KOPT-K1 (cell line): Measurements from ENCODE around the gene DTX3L.
"Not testable (repeated sequence)": the region's sequence is repeated elsewhere in the genome, so short reads cannot be mapped to it uniquely, and the experiment has no call there.

Experiments used
- H3K27ac ChIP-seq: fragments of 200-600 bp; sonication (generic); 2 replicates; pipeline ENCODE4 v1.5.1; 2016; ENCODE audit warnings: antibody characterized with exemption, mild to moderate bottlenecking, low read depth, low read length; ENCODE audit not compliant: poor library complexity, severe bottlenecking
- H3K36me3 ChIP-seq: fragments of 200-600 bp; sonication (generic); 2 replicates; pipeline ENCODE4 v1.5.1; 2017; ENCODE audit warnings: antibody characterized with exemption, mild to moderate bottlenecking, low read length, moderate library complexity; ENCODE audit not compliant: insufficient read depth
- H3K9me3 ChIP-seq: fragments of 200-600 bp; sonication (generic); 2 replicates; pipeline ENCODE4 v1.5.1; 2017; ENCODE audit warnings: antibody characterized with exemption, low read length, mild to moderate bottlenecking; ENCODE audit not compliant: insufficient read depth, poor library complexity, severe bottlenecking

Gene DTX3L

GRCh38 chr3:122548619-122549018, 15.5 kb upstream of the DTX3L start:
- Histone ChIP-seq H3K36me3 (peaks cover 95% of the 10 kb centered on the region), H3K27ac (no peak overlapping the region), H3K9me3 (no peaks in the 10 kb centered on the region)

GRCh38 chr3:122553171-122553570, 11.0 kb upstream of the DTX3L start:
- Histone ChIP-seq H3K36me3 (peaks cover 98% of the 10 kb centered on the region), H3K27ac (no peak overlapping the region), H3K9me3 (no peaks in the 10 kb centered on the region)

- peaks cover 93% of the 10 kb centered on the region for H3K36me3 ChIP-seq
- no peak overlapping the region for H3K27ac ChIP-seq
- H3K9me3 ChIP-seq: no peaks in the 10 kb centered on the region
These were observed 8.7 kb upstream of the DTX3L start for GRCh38 chr3:122555275-122556071.

GRCh38 chr3:122557356-122557755, 6.8 kb upstream of the DTX3L start:
- peaks cover 74% of the 10 kb centered on the region for H3K36me3 ChIP-seq
- H3K9me3 ChIP-seq: no peaks in the 10 kb centered on the region
- H3K27ac ChIP-seq: no peak overlapping the region

GRCh38 chr3:122558605-122559004, 5.5 kb upstream of the DTX3L start:
- H3K36me3 ChIP-seq: peaks cover 62% of the 10 kb centered on the region
- no peak overlapping the region for H3K27ac ChIP-seq

GRCh38 chr3:122559906-122560305, 4.2 kb upstream of the DTX3L start:
- Histone ChIP-seq H3K36me3 (peaks cover 49% of the 10 kb centered on the region), H3K27ac (no peak overlapping the region), H3K9me3 (no peaks in the 10 kb centered on the region)

More at GRCh38 chr3:122558605-122559004, 5.5 kb upstream of the DTX3L start:
- no peaks in the 10 kb centered on the region for H3K9me3 ChIP-seq

GRCh38 chr3:122560680-122561079, 3.5 kb upstream of the DTX3L start:
- Histone ChIP-seq H3K36me3 (peaks cover 44% of the 10 kb centered on the region), H3K9me3 (no peaks in the 10 kb centered on the region), H3K27ac (no peak overlapping the region)

GRCh38 chr3:122562923-122563716, 1.0 kb upstream of the DTX3L start:
- Histone ChIP-seq H3K36me3 (peaks cover 44% of the 10 kb centered on the region), H3K27ac (peak overlapping the region; percentile 97), H3K9me3 (no peaks in the 10 kb centered on the region)

GRCh38 chr3:122563717-122564025, 467 bp upstream of the DTX3L start:
- Histone ChIP-seq H3K27ac (peak overlapping the region; percentile 97), H3K36me3 (peaks cover 44% of the 10 kb centered on the region), H3K9me3 (no peaks in the 10 kb centered on the region)

- peaks cover 77% of the 10 kb centered on the region for H3K36me3 ChIP-seq
- not testable (repeated sequence) for H3K27ac ChIP-seq, H3K9me3 ChIP-seq
These were observed 4.0 kb downstream of the DTX3L start for GRCh38 chr3:122568131-122568530.

GRCh38 chr3:122568755-122569154, 4.6 kb downstream of the DTX3L start:
- H3K36me3 ChIP-seq: peaks cover 83% of the 10 kb centered on the region
- no peaks in the 10 kb centered on the region for H3K9me3 ChIP-seq
- no peak overlapping the region for H3K27ac ChIP-seq

GRCh38 chr3:122572940-122573412, 8.8 kb downstream of the DTX3L start:
- Histone ChIP-seq H3K36me3 (peaks cover 67% of the 10 kb centered on the region), H3K9me3 (no peaks in the 10 kb centered on the region), H3K27ac (no peak overlapping the region)

- Histone ChIP-seq H3K9me3 (peaks cover 3% of the 10 kb centered on the region), H3K27ac (no peak overlapping the region), H3K36me3 (peaks cover 33% of the 10 kb centered on the region)
These were observed 12.2 kb downstream of the DTX3L start for GRCh38 chr3:122576174-122576940.

- Histone ChIP-seq H3K36me3 (peaks cover 22% of the 10 kb centered on the region), H3K9me3 (peaks cover 15% of the 10 kb centered on the region), H3K27ac (peak within 1 kb of the TSS; percentile 61)
These were observed 13.4 kb downstream of the DTX3L start, which contains the start of gene PARP15 for GRCh38 chr3:122577409-122578031. Gene PARP15 (plus strand): TSS chr3:122577650. CDS start chr3:122577668, 18 bp downstream.
